NCI-H2227 (cell line): ENCODE data around the gene INPP5B.
"Not testable (repeated sequence)": the region's sequence is repeated elsewhere in the genome, so short reads cannot be mapped to it uniquely, and the experiment has no call there.

ENCODE experiments used
- DNase-seq: peaks from one replicate; lab custom pipeline; 2025; ENCODE audit not compliant: unreplicated experiment; lab: John Stamatoyannopoulos, UW

The INPP5B gene

GRCh38 chr1:37948166-37948565, 1.3 kb upstream of the INPP5B start:
- no peak for DNase-seq

- DNase-seq = no peak
Observed at GRCh38 chr1:37947364-37947763, 511 bp upstream of the INPP5B start.

- DNase-seq = peak; percentile 15
Observed at GRCh38 chr1:37945743-37946702, 830 bp downstream of the INPP5B start.

- DNase-seq = no peak
Observed at GRCh38 chr1:37945251-37945650, 1.6 kb downstream of the INPP5B start.

- no peak for DNase-seq
Observed at GRCh38 chr1:37944816-37945215, 2.0 kb downstream of the INPP5B start.

- DNase-seq = no peak
Observed at GRCh38 chr1:37944086-37944763, 2.6 kb downstream of the INPP5B start.

- DNase-seq = no peak
Observed at GRCh38 chr1:37940299-37940947, 6.4 kb downstream of the INPP5B start.

GRCh38 chr1:37936760-37937159, 10.1 kb downstream of the INPP5B start:
- DNase-seq = not testable (repeated sequence)

- no peak for DNase-seq
Observed at GRCh38 chr1:37932759-37933158, 14.1 kb downstream of the INPP5B start.

GRCh38 chr1:37931361-37932158, 15.3 kb downstream of the INPP5B start:
- DNase-seq = peak; percentile 99

GRCh38 chr1:37931102-37931360, 15.8 kb downstream of the INPP5B start:
- DNase-seq = no peak

GRCh38 chr1:37930246-37931101, 16.4 kb downstream of the INPP5B start:
- DNase-seq = no peak

- DNase-seq = no peak
Observed at GRCh38 chr1:37926038-37926924, 20.6 kb downstream of the INPP5B start.

GRCh38 chr1:37925316-37925715, 21.5 kb downstream of the INPP5B start:
- DNase-seq = no peak

- no peak for DNase-seq
Observed at GRCh38 chr1:37923551-37923889, 23.3 kb downstream of the INPP5B start.

- DNase-seq = no peak
Observed at GRCh38 chr1:37922767-37923550, 23.9 kb downstream of the INPP5B start.

GRCh38 chr1:37919277-37919676, 27.6 kb downstream of the INPP5B start:
- peak; percentile 6 for DNase-seq

GRCh38 chr1:37915476-37916093, 31.3 kb downstream of the INPP5B start:
- no peak for DNase-seq
